GM12878 (cell line): ENCODE data around the gene PUSL1. TPM values are rescaled to one million over a fixed set of nuclear protein-coding genes. Genes with fewer than 3 reads are reported as not detected.
A peak's percentile ranks its signal among the peaks of the same experiment; 100 is the strongest.

Experiments used
- ATAC-seq: fragments of 200-7000 bp; cut with Tn5 transposase; 3 replicates; pipeline ENCODE4 v1.9.1; 2020; ENCODE audit warnings: mild to moderate bottlenecking, moderate library complexity
- BruUV-seq: library from RNA; stranded (reverse); fragments of 400-500 nt; replicated peaks from 2 replicates; lab custom pipeline; 2021; lab: Mats Ljungman, UMichigan
- CTCF ChIA-PET: fragments of 300-600 bp; sonication (Branson Sonifier 250); formaldehyde crosslinking; extraction: SDS; loops from one replicate; lab custom pipeline; 2021; ENCODE audit warnings: inconsistent platforms; lab: Yijun Ruan, JAX
- POLR2A ChIA-PET: fragments of 350-600 bp; formaldehyde crosslinking; extraction: SDS; loops from one replicate; lab custom pipeline; 2021; ENCODE audit warnings: inconsistent platforms; lab: Charles Lee
- RAD21 ChIA-PET: fragments of 300-600 bp; sonication (Branson Sonifier 250); formaldehyde crosslinking; loops from one replicate; lab custom pipeline; 2023; ENCODE audit warnings: antibody characterized with exemption; ENCODE audit not compliant: unreplicated experiment; lab: Charles Lee
- SMC1A ChIA-PET: fragments of 300-600 bp; sonication (Branson Sonifier 250); formaldehyde crosslinking; loops from one replicate; lab custom pipeline; 2023; ENCODE audit not compliant: unreplicated experiment, uncharacterized antibody; lab: Charles Lee
- DNase-seq: peaks from one replicate; pipeline ENCODE4 v3.0.0-alpha.2; 2011; ENCODE audit warnings: low read depth, low spot score
- FAIRE-seq: peaks from 3 replicates; lab custom pipeline; 2011; peaks lifted over from hg19 to GRCh38; lab: Jason Lieb, UNC
- H2AFZ ChIP-seq: 2 replicates; pipeline ENCODE4 v1.6.0; 2011; ENCODE audit warnings: low read depth, low read length, control low read depth; ENCODE audit not compliant: control insufficient read depth
- H3K27ac ChIP-seq: 2 replicates; pipeline ENCODE4 v1.5.1; 2011; ENCODE audit warnings: control low read depth; ENCODE audit not compliant: control insufficient read depth, insufficient read depth
- H3K27me3 ChIP-seq, 2 experiments: replicated peaks in 1 of 2; 2 replicates each; pipeline versions ENCODE4 v1.6.0 to v1.6.1; 2011; ENCODE audit warnings: low read length in 1 of 2; ENCODE audit not compliant: control insufficient read depth in 2 of 2, insufficient read depth in 2 of 2
- H3K36me3 ChIP-seq, 2 experiments: 2 replicates each; pipeline ENCODE4 v1.5.1; 2011; ENCODE audit warnings: low read length in 1 of 2; ENCODE audit not compliant: control insufficient read depth in 2 of 2, insufficient read depth in 2 of 2
- H3K4me1 ChIP-seq: 2 replicates; pipeline ENCODE4 v1.6.1; 2011; ENCODE audit warnings: mild to moderate bottlenecking, low read length, moderate library complexity, mixed read lengths; ENCODE audit not compliant: control insufficient read depth, insufficient read depth
- H3K4me2 ChIP-seq: 2 replicates; pipeline ENCODE4 v1.6.0; 2011; ENCODE audit warnings: control low read depth; ENCODE audit not compliant: control insufficient read depth, insufficient read depth
- H3K4me3 ChIP-seq: fragments of 200-600 bp; sonication (generic); 2 replicates; pipeline ENCODE4 v1.5.1; 2016
- H3K79me2 ChIP-seq: 2 replicates; pipeline ENCODE4 v1.6.0; 2011; ENCODE audit warnings: low read length; ENCODE audit not compliant: control insufficient read depth, insufficient read depth
- H3K9ac ChIP-seq: 2 replicates; pipeline ENCODE4 v1.8.0; 2011; ENCODE audit warnings: low read length, control low read depth, mixed read lengths; ENCODE audit not compliant: control insufficient read depth, insufficient read depth
- H3K9me3 ChIP-seq: replicated peaks from 3 replicates; pipeline ENCODE4 v1.5.1; 2011; ENCODE audit warnings: mild to moderate bottlenecking, low read length; ENCODE audit not compliant: control insufficient read depth, insufficient read depth
- H4K20me1 ChIP-seq: 2 replicates; pipeline ENCODE4 v1.6.0; 2011; ENCODE audit not compliant: control insufficient read depth, insufficient read depth
- CHD2 ChIP-seq: IDR thresholded peaks from 2 replicates; pipeline ENCODE4 v1.6.1; 2011; ENCODE audit warnings: low read depth, low read length, improper control_type of control experiment, borderline replicate concordance
- GATAD2B ChIP-seq: fragments of 450-650 bp; conservative IDR thresholded peaks from 2 replicates; pipeline ENCODE4 v1.6.1; 2017; ENCODE audit warnings: low read depth, mild to moderate bottlenecking, moderate library complexity
- MTA2 ChIP-seq: fragments of 450-650 bp; IDR thresholded peaks from 2 replicates; pipeline ENCODE4 v1.6.1; 2016; ENCODE audit warnings: low read depth, mild to moderate bottlenecking, moderate library complexity
- POU2F2 ChIP-seq: IDR thresholded peaks from 3 replicates; pipeline ENCODE4 v1.6.1; 2011; ENCODE audit warnings: low read depth, mild to moderate bottlenecking, low read length, borderline replicate concordance
- SMARCA5 ChIP-seq: fragments of 450-650 bp; IDR thresholded peaks from 2 replicates; pipeline ENCODE4 v1.6.1; 2017; ENCODE audit warnings: mild to moderate bottlenecking
- WGBS: methylation state at CpG from one replicate; pipeline ENCODE4 v1.1.6; 2016; ENCODE audit warnings: low lambda C conversion rate; ENCODE audit not compliant: insufficient replicate concordance, insufficient coverage; ENCODE audit errors: missing lambda C conversion rate; 5-methylcytosine and 5-hydroxymethylcytosine counted together
- in situ Hi-C: fragments of 300-500 bp; cut with MboI; formaldehyde crosslinking; loops from 9 replicates; pipeline ENCODE4 v1.14.3; 2018; ENCODE audit warnings: mixed read lengths
- intact Hi-C: fragments of 100-400 bp; cut with micrococcal nuclease; formaldehyde crosslinking; loops from one replicate; pipeline ENCODE4 v1.14.2; 2022; ENCODE audit not compliant: unreplicated experiment
- polyA plus RNA-seq, 11 experiments: library from polyadenylated mRNA; depleted of rRNA in 4 of 11; unstranded in 6 of 11; stranded (reverse) in 5 of 11; fragments of >200 nt; fragmentation: Nextera tagmentation in 4 of 11; fragmentation: Illumina TruSeq in 1 of 11; extraction: Ambion mirVana in 4 of 11; extraction: Trizol in 1 of 11; gene quantifications; 1 replicate in 1 of 11; 2 replicates in 10 of 11; pipeline versions ENCODE4 v1.2.1 to v1.2.3, GENCODE V29; 2011 to 2016; ENCODE audit warnings: inconsistent platforms in 2 of 11, missing spikeins in 2 of 11, low read depth in 1 of 11
- total RNA-seq, 4 experiments: library from RNA; depleted of rRNA in 3 of 4; stranded (reverse); fragments of >200 nt in 3 of 4; fragmentation: Illumina TruSeq in 1 of 4; extraction: Trizol in 1 of 4; gene quantifications; 2 replicates each; pipeline versions ENCODE4 v1.2.1 to v1.2.3, GENCODE V29; 2013 to 2021
- TF ChIP-seq, protein P1 (sequence below), 3 experiments: IDR thresholded peaks in 2 of 3; conservative IDR thresholded peaks in 1 of 3; 2 replicates each; pipeline ENCODE4 v1.5.1; 2011; ENCODE audit warnings: low read depth in 3 of 3, low read length in 3 of 3, mild to moderate bottlenecking in 3 of 3, control low read depth in 2 of 3, moderate library complexity in 2 of 3, inconsistent platforms in 1 of 3, mixed read lengths in 1 of 3; ENCODE audit not compliant: control insufficient read depth in 2 of 3, insufficient read depth in 1 of 3; ENCODE audit errors: extremely low read depth in 1 of 3

Gene PUSL1
- total and polyA plus RNA-seq, 10 of the 15 experiments (the other 5 are each of a cell fraction or from before 2014, with no cell fraction given), result 0.16 to 28.4 (median 15.1) TPM

DNA sequence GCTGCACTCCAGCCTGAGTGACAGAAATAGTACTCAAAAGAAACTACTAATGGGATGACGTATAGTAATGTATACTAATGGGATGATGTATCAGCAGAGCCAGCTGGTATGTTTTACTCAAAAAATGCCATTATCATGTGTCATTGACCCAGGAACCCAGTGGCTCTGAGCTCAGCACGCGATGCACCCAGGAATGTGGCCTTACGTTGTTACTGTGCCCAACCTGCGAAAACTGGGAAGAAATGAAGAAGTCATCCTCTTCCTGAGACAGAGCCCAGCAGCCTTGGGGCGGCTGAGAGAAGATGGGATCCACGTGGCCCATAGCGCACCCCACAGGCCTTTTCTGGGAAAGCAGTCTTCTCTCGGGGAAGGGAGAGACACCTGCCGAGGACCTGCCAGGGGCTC lies 43.5 kb upstream of the PUSL1 start:
- Histone ChIP-seq H3K4me1 (no peaks in the 10 kb centered on the region), H3K4me3 (no peak overlapping the region), H4K20me1 (no peaks in the 10 kb centered on the region)
- BruUV-seq, result no TSS peak
- no peak for FAIRE-seq
- TF ChIP-seq SMARCA5, result no peak
- TF ChIP-seq, protein P1, sequence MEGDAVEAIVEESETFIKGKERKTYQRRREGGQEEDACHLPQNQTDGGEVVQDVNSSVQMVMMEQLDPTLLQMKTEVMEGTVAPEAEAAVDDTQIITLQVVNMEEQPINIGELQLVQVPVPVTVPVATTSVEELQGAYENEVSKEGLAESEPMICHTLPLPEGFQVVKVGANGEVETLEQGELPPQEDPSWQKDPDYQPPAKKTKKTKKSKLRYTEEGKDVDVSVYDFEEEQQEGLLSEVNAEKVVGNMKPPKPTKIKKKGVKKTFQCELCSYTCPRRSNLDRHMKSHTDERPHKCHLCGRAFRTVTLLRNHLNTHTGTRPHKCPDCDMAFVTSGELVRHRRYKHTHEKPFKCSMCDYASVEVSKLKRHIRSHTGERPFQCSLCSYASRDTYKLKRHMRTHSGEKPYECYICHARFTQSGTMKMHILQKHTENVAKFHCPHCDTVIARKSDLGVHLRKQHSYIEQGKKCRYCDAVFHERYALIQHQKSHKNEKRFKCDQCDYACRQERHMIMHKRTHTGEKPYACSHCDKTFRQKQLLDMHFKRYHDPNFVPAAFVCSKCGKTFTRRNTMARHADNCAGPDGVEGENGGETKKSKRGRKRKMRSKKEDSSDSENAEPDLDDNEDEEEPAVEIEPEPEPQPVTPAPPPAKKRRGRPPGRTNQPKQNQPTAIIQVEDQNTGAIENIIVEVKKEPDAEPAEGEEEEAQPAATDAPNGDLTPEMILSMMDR (IDR thresholded peaks at IDR 0.05 in 2 of 3, conservative IDR thresholded peaks at IDR 0.05 in 1 of 3; ENCODE audit: control insufficient read depth in 2 of 3, extremely low read depth in 1 of 3, insufficient read depth in 1 of 3, low read depth in 3 of 3, low read length in 3 of 3), result 0 out of 6 replicates have a peak, but pooled peaks of 2 of the 3 experiments have one; percentile 4 to 5
- TF ChIP-seq, all 136 proteins: peak for 1
- no peaks in the 10 kb centered on the region for H3K9me3 ChIP-seq
- no peaks in the 10 kb centered on the region for H3K27me3 ChIP-seq
- CTCF ChIA-PET, result interaction anchor here (0.9 to 1.2 kb wide), 2 partner anchors 14 to 35 kb away, joined by 3 read pairs; no protein-coding TSS in a partner anchor
- ATAC-seq (no peak), DNase-seq (no peak)
- RAD21 ChIA-PET, result no interaction called here
- no peak overlapping the region for H3K9ac ChIP-seq
- POLR2A ChIA-PET, result no interaction called here
- H2AFZ ChIP-seq, result no peak overlapping the region
- H3K79me2 ChIP-seq, result peaks cover 7% of the 10 kb centered on the region
- in situ Hi-C loops, result no loop called here
- WGBS, result 87% methylated on average over 10 of the region's 10 CpGs
- H3K36me3 ChIP-seq, result peaks cover 21 to 23% of the 10 kb centered on the region in 2 experiments
- no peak overlapping the region for H3K4me2 ChIP-seq
- SMC1A ChIA-PET, result no interaction called here
- intact Hi-C loops, result no loop called here
- H3K27ac ChIP-seq, result no peak overlapping the region

DNA sequence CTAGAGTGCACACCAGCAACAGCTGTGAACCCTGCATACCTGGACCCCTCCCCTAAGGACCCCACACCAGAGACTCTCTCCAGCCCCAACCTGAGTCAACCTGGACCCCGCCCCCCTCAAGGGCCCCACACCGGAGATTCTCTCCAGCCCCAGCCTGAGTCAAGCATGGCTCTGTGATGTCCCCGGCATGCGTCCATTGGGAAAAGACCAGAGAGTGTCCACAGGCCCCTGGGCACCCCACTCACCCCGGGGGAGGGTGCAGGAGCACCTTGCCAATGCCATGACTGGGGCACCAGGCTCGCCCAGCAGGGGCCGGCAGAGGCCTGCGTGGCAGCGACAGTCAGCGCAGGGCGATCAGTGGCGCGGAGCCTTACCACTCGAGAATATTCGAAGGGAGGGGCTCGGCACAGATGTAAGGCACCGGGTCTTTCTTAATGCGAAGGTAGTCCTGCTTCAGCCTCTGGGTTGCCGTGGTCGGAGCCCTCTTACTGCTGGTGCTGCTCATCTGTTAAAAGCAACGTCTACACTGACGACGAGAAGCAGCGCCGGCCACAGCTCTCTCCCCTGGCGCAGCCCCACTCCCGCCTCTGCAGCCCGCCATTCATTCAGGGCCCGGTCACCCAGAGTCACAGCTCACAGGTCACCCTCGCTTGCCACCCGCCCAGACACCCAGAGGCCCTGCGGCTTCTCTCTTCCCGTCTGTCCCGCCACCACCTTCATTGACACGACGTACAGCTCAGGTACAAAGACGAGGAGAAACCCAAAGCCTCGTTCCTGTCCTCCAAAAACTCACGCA lies 40.7 kb upstream of the PUSL1 start:
- no peak for ATAC-seq
- H3K27ac ChIP-seq, result no peak overlapping the region
- FAIRE-seq, result no peak
- no peaks in the 10 kb centered on the region for H3K27me3 ChIP-seq
- DNase-seq, result no peak
- in situ Hi-C loops, result no loop called here
- no peak overlapping the region for H2AFZ ChIP-seq
- H3K9me3 ChIP-seq, result no peaks in the 10 kb centered on the region
- H3K9ac ChIP-seq, result no peak overlapping the region
- H4K20me1 ChIP-seq, result peaks cover 4% of the 10 kb centered on the region; the same call in 1 of the 2 replicates
- POLR2A ChIA-PET, result no interaction called here
- intact Hi-C loops, result no loop called here
- TF ChIP-seq MTA2, result no peak
- no peak for TF ChIP-seq GATAD2B
- TF ChIP-seq CHD2, result no peak
- no peak for TF ChIP-seq POU2F2
- H3K4me3 ChIP-seq, result no peak overlapping the region
- SMC1A ChIA-PET, result no interaction called here
- H3K79me2 ChIP-seq, result peaks cover 35% of the 10 kb centered on the region
- H3K4me1 ChIP-seq, result peaks cover 14% of the 10 kb centered on the region
- RAD21 ChIA-PET, result no interaction called here
- CTCF ChIA-PET, result no interaction called here
- no peak overlapping the region for H3K4me2 ChIP-seq
- WGBS, result 97% methylated on average over 37 of the region's 39 CpGs
- no TSS peak for BruUV-seq
- peaks cover 13 to 15% of the 10 kb centered on the region in 2 experiments for H3K36me3 ChIP-seq
